ENCODE results near the gene HNRNPA1L2.
"Not testable (repeated sequence)": the region's sequence is repeated elsewhere in the genome, so short reads cannot be mapped to it uniquely, and the experiment has no call there.

The HNRNPA1L2 gene

GRCh38 chr13:52650731-52651130, 8.5 kb downstream of the HNRNPA1L2 start:
- no peak for DNase-seq

DNA sequence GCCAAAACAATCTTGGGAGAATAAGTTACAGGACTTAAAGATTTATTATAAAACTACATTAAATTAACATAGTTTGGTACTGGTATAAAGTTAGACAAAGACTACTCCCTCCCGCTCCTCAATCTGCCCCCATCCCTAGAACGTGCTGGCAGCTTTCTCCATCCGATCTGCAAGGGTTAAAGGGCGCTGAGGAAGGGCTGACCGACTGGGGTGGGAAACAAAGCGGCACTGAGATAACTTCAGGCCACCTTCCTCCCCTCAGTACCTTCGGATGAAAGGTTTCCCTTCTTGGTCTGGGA, 9.6 kb downstream of the HNRNPA1L2 start:
- no peak for DNase-seq

- DNase-seq: peak; percentile 90 to 98
Measured at GRCh38 chr13:52652196-52652979, 10.2 kb downstream of the HNRNPA1L2 start, which contains the start of gene SUGT1. SUGT1 (plus strand) TSS chr13:52652836; CDS start chr13:52652921, 85 bp downstream.

DNA sequence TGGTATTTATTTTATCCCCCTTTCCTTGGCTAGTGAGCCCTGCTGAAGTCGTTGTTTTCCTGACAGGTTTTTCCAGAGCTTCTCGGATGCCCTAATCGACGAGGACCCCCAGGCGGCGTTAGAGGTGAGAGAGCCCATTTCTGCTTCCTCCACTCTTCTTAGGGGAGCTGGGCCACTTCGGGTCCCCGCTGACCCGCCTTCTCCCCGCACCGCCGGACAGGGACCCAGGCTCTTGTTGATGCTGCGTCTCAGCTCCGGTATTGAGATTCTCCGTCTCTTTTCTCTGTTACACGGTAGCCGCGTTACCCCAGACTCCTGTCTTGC, 10.7 kb downstream of the HNRNPA1L2 start:
- peak in 1 of 2 donors; percentile 84 for DNase-seq

GRCh38 chr13:52659340-52659739, 17.1 kb downstream of the HNRNPA1L2 start:
- no peak for DNase-seq

DNA sequence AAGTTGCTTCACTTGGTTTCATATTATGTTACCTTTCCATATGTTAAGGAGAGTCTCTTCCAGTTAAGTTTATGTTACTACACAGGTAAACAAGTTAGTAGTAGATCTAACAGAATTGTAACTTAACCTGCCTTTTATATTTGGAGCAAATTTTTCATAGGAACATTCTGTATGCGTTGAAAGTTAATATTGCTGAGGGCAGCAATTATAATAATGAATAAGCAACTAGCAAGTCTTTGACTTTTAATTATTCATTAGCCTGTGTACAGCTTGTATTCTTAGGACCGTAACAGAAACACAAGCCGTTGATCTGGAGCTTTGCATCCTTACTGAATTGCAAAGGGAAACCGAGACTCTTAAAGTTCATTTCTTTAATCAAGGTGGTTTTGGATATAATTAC, 22.0 kb downstream of the HNRNPA1L2 start:
- DNase-seq: no peak

GRCh38 chr13:52665325-52665724, 23.1 kb downstream of the HNRNPA1L2 start:
- peak in 1 of 2 donors; percentile 15 for DNase-seq

DNA sequence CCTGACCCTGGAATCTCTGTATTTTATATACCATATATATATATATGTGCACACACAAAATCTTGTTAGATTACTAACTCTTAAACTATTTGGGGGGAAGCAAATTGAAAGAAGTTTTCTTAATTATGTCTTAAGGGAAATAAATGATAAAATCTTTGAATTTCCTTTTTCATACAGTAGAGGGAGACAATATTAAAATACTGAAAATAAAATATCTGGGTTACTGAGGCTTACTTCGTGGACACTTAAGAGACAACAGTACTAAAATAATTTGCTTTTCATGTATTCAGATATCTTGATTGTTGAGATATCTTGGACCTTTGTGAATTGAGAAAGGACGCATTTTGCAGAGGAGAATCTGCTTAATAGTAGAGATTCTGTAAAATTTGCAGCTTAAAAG, 27.4 kb downstream of the HNRNPA1L2 start:
- DNase-seq: no peak

- no peak for DNase-seq
Measured at GRCh38 chr13:52670726-52671125, 28.5 kb downstream of the HNRNPA1L2 start.

DNA sequence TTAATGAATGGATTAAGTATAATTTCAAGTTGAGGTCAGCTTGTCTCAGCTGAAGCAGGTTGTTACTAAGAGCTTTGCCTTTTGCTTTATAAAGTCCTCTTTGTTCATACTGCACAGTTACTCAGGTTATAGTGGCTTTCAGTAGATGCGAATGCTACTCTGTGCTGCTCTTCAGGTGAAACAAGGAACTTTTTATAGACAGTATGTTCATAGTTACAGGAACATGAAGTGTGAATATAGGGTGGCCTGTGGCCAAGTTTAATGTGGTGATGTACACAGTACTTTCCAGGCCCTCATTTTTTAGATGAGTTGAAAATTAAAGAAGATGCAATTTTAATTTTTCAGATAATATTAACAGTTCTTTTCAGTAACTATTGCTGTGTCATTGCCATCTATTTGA, 31.2 kb downstream of the HNRNPA1L2 start:
- DNase-seq: no peak

DNA sequence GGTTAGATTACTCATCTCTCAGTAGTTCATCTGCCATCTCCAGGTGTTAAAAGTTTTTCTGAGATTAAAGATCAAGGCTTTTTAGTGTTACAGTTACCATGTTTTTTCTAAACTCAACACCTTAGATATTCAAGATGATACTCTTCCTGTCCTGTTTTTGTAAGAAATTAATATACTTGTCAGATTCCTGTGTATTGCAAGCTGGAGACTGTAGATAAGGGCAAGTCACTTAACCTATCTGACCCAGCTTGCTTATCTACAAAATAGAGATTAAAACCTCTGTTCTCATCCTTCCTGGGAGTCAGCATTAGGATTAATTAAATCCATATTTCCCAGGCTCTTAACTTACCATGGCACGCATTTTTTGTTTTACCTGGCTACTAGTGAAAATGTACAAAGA, 35.6 kb downstream of the HNRNPA1L2 start:
- DNase-seq: no peak

DNA sequence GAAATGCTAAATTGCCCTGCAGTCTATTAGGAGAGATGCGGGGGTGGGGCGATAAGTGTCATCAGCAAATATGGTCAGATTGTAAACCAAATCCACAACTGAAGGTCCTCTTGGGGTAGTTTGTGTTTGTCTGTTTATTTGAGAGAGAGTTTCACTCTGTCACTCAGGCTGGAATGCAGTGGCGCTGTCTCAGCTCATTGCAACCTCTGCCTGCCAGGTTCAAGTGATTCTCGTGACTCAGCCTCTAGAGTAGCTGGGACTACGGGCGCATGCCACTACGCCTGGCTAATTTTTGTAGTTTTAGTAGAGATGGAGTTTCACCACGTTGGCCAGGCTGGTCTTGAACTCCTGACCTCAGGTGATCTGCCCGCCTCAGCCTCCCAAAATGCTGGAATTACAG, 43.6 kb downstream of the HNRNPA1L2 start:
- DNase-seq: not testable (repeated sequence)

DNA sequence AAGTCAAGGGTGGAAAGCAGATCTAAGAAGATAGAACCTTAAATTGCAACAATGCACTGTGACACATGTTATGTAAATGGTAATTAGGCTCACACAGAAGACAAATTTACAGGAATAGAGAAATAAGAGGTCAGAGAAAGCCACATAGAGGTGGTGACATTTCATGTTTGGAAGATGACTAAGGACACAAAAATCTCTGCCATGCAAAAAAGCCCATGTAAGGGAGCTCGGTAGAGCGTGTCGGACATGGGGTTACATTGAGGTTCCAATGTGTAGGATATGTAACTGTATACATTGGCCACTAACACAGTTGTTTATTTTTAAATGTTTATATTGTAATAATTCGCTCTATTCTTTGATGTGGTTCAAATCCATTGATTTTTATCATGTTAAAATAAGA, 44.1 kb downstream of the HNRNPA1L2 start:
- no peak for DNase-seq
